GM23338 (cell line): ENCODE results near the gene CLEC12A. TPM values are rescaled to one million over a fixed set of nuclear protein-coding genes. Genes with fewer than 3 reads are reported as not detected.

Experiments used
- ATAC-seq: fragments of 200-7000 bp; cut with Tn5 transposase; 3 replicates; pipeline ENCODE4 v1.9.1; 2020
- DNase-seq: peaks from one replicate; pipeline ENCODE4 v3.0.0-alpha.2; 2015; ENCODE audit warnings: low spot score
- H2AFZ ChIP-seq: fragments of 200-600 bp; sonication (generic); 2 replicates; pipeline ENCODE4 v1.8.0; 2016; ENCODE audit warnings: antibody characterized with exemption, mild to moderate bottlenecking, moderate library complexity
- H3F3A ChIP-seq: fragments of 200-600 bp; sonication (generic); replicated peaks from 2 replicates; pipeline ENCODE4 v1.8.0; 2017; ENCODE audit warnings: antibody characterized with exemption, mixed run types, low read depth
- H3K27ac ChIP-seq: fragments of 200-600 bp; sonication (generic); 2 replicates; pipeline ENCODE4 v1.6.1; 2016; ENCODE audit warnings: low read depth
- H3K27me3 ChIP-seq: fragments of 200-600 bp; sonication (generic); 2 replicates; pipeline ENCODE4 v1.8.0; 2016; ENCODE audit warnings: mild to moderate bottlenecking, mixed run types, moderate library complexity; ENCODE audit not compliant: insufficient read depth
- H3K36me3 ChIP-seq: fragments of 200-600 bp; sonication (generic); 2 replicates; pipeline ENCODE4 v1.8.0; 2016; ENCODE audit warnings: mild to moderate bottlenecking; ENCODE audit not compliant: insufficient read depth
- H3K4me1 ChIP-seq: fragments of 200-600 bp; sonication (generic); 2 replicates; pipeline ENCODE4 v1.8.0; 2016; ENCODE audit warnings: mild to moderate bottlenecking, moderate library complexity; ENCODE audit not compliant: insufficient read depth
- H3K4me2 ChIP-seq: fragments of 200-600 bp; sonication (generic); 2 replicates; pipeline ENCODE4 v1.7.1; 2017; ENCODE audit warnings: mixed run types
- H3K4me3 ChIP-seq: fragments of 200-600 bp; sonication (generic); 2 replicates; pipeline ENCODE4 v1.6.1; 2016; ENCODE audit warnings: mixed run types
- H3K79me2 ChIP-seq: fragments of 200-600 bp; sonication (generic); replicated peaks from 2 replicates; pipeline ENCODE4 v1.8.0; 2017; ENCODE audit warnings: mild to moderate bottlenecking; ENCODE audit not compliant: insufficient read depth
- H3K9me2 ChIP-seq: fragments of 200-600 bp; sonication (generic); 2 replicates; pipeline ENCODE4 v1.8.0; 2017; ENCODE audit not compliant: insufficient read depth
- H4K20me1 ChIP-seq: fragments of 200-600 bp; sonication (generic); replicated peaks from 2 replicates; pipeline ENCODE4 v1.8.0; 2017; ENCODE audit warnings: mild to moderate bottlenecking; ENCODE audit not compliant: insufficient read depth
- H3K27ac Mint-ChIP-seq: 2 replicates; pipeline ENCODE4 v1.8.0; 2020; ENCODE audit warnings: inconsistent platforms, mild to moderate bottlenecking, moderate library complexity, mixed read lengths
- H3K27me3 Mint-ChIP-seq: 3 replicates; pipeline ENCODE4 v1.8.0; 2022; ENCODE audit warnings: low read depth, mild to moderate bottlenecking, moderate library complexity, mixed read lengths, inconsistent platforms; ENCODE audit not compliant: insufficient read depth, poor library complexity
- H3K36me3 Mint-ChIP-seq: 3 replicates; pipeline ENCODE4 v1.8.0; 2021; ENCODE audit warnings: low read depth, mild to moderate bottlenecking, inconsistent platforms, moderate library complexity, mixed read lengths
- H3K4me1 Mint-ChIP-seq: 3 replicates; pipeline ENCODE4 v1.8.0; 2020; ENCODE audit warnings: mild to moderate bottlenecking, inconsistent platforms, mixed read lengths
- H3K4me3 Mint-ChIP-seq: 3 replicates; pipeline ENCODE4 v1.8.0; 2021; ENCODE audit warnings: moderate library complexity, mild to moderate bottlenecking, inconsistent platforms, mixed read lengths
- H3K9me3 Mint-ChIP-seq: 3 replicates; pipeline ENCODE4 v1.8.0; 2020; ENCODE audit warnings: moderate library complexity, mild to moderate bottlenecking, inconsistent platforms, mixed read lengths
- CREB1 ChIP-seq: fragments of 250-450 bp; sonication (Bioruptor Pico); IDR thresholded peaks from 2 replicates; pipeline ENCODE4 v1.5.0; 2020; ENCODE audit warnings: low read depth, mild to moderate bottlenecking, moderate library complexity
- EZH2 ChIP-seq: fragments of 200-600 bp; sonication (generic); IDR thresholded peaks from one replicate; pipeline ENCODE4 v1.8.0; 2017; ENCODE audit warnings: antibody characterized with exemption, mild to moderate bottlenecking, low read depth; ENCODE audit not compliant: unreplicated experiment
- EZH2phosphoT487 ChIP-seq: fragments of 200-600 bp; sonication (generic); IDR thresholded peaks from one replicate; pipeline ENCODE4 v1.8.1; 2018; ENCODE audit warnings: antibody characterized with exemption; ENCODE audit not compliant: unreplicated experiment
- JUNB ChIP-seq: IDR thresholded peaks from one replicate; pipeline ENCODE4 v1.6.1; 2016; ENCODE audit warnings: antibody characterized with exemption; ENCODE audit not compliant: unreplicated experiment
- NANOG ChIP-seq: IDR thresholded peaks from 2 replicates; pipeline ENCODE4 v1.6.1; 2016; ENCODE audit warnings: antibody characterized with exemption, borderline replicate concordance
- POLR2AphosphoS5 ChIP-seq: IDR thresholded peaks from 2 replicates; pipeline ENCODE4 v1.6.1; 2016; ENCODE audit warnings: antibody characterized with exemption, low read depth
- STAT1 ChIP-seq: IDR thresholded peaks from one replicate; pipeline ENCODE4 v1.6.1; 2016; ENCODE audit warnings: antibody characterized with exemption; ENCODE audit not compliant: unreplicated experiment
- ZNF114 ChIP-seq: fragments of 250-450 bp; sonication (Bioruptor Pico); IDR thresholded peaks from 2 replicates; pipeline ENCODE4 v1.5.0; 2020; ENCODE audit warnings: mild to moderate bottlenecking, moderate library complexity
- ZNF331 ChIP-seq: fragments of 250-450 bp; sonication (Bioruptor Pico); IDR thresholded peaks from 2 replicates; pipeline ENCODE4 v1.5.0; 2020; ENCODE audit warnings: low read depth, mild to moderate bottlenecking, moderate library complexity
- polyA plus RNA-seq: library from polyadenylated mRNA; unstranded; fragments of >200 nt; fragmentation: Nextera tagmentation; extraction: Ambion mirVana; gene quantifications from 2 replicates; pipeline ENCODE4 v1.2.1, GENCODE V29; 2016
- total RNA-seq: library from RNA; depleted of rRNA; stranded (reverse); fragments of >200 nt; shearing (Covaris generic); gene quantifications from 2 replicates; pipeline ENCODE4 v1.2.3, GENCODE V29; 2014
- TF ChIP-seq, protein P1 (sequence below): IDR thresholded peaks from 2 replicates; pipeline ENCODE4 v1.6.1; 2016; ENCODE audit warnings: antibody characterized with exemption
- TF ChIP-seq, protein P2 (sequence below), 2 experiments: fragments of 200-600 bp in 1 of 2; sonication (generic) in 1 of 2; conservative IDR thresholded peaks; 2 replicates each; pipeline versions ENCODE4 v1.5.1 to v1.6.1; 2016 to 2017; ENCODE audit warnings: antibody characterized with exemption in 2 of 2, low read depth in 2 of 2, mild to moderate bottlenecking in 2 of 2, moderate library complexity in 1 of 2
- TF ChIP-seq, protein P3 (sequence below): fragments of 250-450 bp; sonication (Bioruptor Pico); IDR thresholded peaks from 2 replicates; pipeline ENCODE4 v1.5.0; 2020; ENCODE audit warnings: mild to moderate bottlenecking, moderate library complexity
- TF ChIP-seq, protein P4 (sequence below): IDR thresholded peaks from one replicate; pipeline ENCODE4 v1.6.1; 2018; ENCODE audit warnings: antibody characterized with exemption; ENCODE audit not compliant: unreplicated experiment

Gene CLEC12A
- total and polyA plus RNA-seq, 2 experiments from 2014 or later, result not detected

DNA sequence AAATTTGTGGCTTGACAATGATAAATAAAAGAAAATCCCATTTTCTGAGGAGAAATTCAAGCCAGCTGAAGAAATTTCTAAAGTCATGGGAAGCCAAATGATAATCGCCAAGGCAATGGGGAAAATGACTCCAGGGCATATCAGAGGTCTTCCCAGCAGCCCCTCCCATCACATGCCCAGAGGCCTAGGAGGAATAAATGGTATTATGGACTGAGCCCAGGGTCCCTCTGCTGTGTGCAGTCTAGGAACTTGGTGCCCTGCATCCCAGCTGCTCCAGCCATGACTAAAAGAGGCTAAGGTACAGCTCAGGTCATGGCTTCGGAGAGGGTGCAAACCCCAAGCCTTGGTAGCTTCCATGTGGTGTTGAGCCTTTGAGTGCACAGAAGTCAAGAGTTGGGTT lies 4.4 kb downstream of the CLEC12A start:
- no peak overlapping the region for H3K27ac ChIP-seq
- ATAC-seq (no peak), DNase-seq (no peak)
- no peak overlapping the region for H2AFZ ChIP-seq
- H3K4me3 ChIP-seq, result no peak overlapping the region
- no peaks in the 10 kb centered on the region for H3K36me3 ChIP-seq
- no peaks in the 10 kb centered on the region; the same call in 2 of the 3 replicates for H3K4me1 Mint-ChIP-seq
- H3F3A ChIP-seq, result no peaks in the 10 kb centered on the region
- no peaks in the 10 kb centered on the region for H3K9me2 ChIP-seq
- TF ChIP-seq EZH2phosphoT487 (no peak), ZNF331 (CRISPR knock-in tag) (no peak), CREB1 (no peak), JUNB (no peak), STAT1 (no peak), NANOG (no peak), POLR2AphosphoS5 (no peak), EZH2 (no peak), ZNF114 (CRISPR knock-in tag) (no peak)
- TF ChIP-seq, protein P1, sequence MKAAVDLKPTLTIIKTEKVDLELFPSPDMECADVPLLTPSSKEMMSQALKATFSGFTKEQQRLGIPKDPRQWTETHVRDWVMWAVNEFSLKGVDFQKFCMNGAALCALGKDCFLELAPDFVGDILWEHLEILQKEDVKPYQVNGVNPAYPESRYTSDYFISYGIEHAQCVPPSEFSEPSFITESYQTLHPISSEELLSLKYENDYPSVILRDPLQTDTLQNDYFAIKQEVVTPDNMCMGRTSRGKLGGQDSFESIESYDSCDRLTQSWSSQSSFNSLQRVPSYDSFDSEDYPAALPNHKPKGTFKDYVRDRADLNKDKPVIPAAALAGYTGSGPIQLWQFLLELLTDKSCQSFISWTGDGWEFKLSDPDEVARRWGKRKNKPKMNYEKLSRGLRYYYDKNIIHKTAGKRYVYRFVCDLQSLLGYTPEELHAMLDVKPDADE, result no peak
- TF ChIP-seq, protein P2, sequence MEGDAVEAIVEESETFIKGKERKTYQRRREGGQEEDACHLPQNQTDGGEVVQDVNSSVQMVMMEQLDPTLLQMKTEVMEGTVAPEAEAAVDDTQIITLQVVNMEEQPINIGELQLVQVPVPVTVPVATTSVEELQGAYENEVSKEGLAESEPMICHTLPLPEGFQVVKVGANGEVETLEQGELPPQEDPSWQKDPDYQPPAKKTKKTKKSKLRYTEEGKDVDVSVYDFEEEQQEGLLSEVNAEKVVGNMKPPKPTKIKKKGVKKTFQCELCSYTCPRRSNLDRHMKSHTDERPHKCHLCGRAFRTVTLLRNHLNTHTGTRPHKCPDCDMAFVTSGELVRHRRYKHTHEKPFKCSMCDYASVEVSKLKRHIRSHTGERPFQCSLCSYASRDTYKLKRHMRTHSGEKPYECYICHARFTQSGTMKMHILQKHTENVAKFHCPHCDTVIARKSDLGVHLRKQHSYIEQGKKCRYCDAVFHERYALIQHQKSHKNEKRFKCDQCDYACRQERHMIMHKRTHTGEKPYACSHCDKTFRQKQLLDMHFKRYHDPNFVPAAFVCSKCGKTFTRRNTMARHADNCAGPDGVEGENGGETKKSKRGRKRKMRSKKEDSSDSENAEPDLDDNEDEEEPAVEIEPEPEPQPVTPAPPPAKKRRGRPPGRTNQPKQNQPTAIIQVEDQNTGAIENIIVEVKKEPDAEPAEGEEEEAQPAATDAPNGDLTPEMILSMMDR (conservative IDR thresholded peaks at IDR 0.05; ENCODE audit: low read depth in 2 of 2), result no peak
- TF ChIP-seq, protein P3, sequence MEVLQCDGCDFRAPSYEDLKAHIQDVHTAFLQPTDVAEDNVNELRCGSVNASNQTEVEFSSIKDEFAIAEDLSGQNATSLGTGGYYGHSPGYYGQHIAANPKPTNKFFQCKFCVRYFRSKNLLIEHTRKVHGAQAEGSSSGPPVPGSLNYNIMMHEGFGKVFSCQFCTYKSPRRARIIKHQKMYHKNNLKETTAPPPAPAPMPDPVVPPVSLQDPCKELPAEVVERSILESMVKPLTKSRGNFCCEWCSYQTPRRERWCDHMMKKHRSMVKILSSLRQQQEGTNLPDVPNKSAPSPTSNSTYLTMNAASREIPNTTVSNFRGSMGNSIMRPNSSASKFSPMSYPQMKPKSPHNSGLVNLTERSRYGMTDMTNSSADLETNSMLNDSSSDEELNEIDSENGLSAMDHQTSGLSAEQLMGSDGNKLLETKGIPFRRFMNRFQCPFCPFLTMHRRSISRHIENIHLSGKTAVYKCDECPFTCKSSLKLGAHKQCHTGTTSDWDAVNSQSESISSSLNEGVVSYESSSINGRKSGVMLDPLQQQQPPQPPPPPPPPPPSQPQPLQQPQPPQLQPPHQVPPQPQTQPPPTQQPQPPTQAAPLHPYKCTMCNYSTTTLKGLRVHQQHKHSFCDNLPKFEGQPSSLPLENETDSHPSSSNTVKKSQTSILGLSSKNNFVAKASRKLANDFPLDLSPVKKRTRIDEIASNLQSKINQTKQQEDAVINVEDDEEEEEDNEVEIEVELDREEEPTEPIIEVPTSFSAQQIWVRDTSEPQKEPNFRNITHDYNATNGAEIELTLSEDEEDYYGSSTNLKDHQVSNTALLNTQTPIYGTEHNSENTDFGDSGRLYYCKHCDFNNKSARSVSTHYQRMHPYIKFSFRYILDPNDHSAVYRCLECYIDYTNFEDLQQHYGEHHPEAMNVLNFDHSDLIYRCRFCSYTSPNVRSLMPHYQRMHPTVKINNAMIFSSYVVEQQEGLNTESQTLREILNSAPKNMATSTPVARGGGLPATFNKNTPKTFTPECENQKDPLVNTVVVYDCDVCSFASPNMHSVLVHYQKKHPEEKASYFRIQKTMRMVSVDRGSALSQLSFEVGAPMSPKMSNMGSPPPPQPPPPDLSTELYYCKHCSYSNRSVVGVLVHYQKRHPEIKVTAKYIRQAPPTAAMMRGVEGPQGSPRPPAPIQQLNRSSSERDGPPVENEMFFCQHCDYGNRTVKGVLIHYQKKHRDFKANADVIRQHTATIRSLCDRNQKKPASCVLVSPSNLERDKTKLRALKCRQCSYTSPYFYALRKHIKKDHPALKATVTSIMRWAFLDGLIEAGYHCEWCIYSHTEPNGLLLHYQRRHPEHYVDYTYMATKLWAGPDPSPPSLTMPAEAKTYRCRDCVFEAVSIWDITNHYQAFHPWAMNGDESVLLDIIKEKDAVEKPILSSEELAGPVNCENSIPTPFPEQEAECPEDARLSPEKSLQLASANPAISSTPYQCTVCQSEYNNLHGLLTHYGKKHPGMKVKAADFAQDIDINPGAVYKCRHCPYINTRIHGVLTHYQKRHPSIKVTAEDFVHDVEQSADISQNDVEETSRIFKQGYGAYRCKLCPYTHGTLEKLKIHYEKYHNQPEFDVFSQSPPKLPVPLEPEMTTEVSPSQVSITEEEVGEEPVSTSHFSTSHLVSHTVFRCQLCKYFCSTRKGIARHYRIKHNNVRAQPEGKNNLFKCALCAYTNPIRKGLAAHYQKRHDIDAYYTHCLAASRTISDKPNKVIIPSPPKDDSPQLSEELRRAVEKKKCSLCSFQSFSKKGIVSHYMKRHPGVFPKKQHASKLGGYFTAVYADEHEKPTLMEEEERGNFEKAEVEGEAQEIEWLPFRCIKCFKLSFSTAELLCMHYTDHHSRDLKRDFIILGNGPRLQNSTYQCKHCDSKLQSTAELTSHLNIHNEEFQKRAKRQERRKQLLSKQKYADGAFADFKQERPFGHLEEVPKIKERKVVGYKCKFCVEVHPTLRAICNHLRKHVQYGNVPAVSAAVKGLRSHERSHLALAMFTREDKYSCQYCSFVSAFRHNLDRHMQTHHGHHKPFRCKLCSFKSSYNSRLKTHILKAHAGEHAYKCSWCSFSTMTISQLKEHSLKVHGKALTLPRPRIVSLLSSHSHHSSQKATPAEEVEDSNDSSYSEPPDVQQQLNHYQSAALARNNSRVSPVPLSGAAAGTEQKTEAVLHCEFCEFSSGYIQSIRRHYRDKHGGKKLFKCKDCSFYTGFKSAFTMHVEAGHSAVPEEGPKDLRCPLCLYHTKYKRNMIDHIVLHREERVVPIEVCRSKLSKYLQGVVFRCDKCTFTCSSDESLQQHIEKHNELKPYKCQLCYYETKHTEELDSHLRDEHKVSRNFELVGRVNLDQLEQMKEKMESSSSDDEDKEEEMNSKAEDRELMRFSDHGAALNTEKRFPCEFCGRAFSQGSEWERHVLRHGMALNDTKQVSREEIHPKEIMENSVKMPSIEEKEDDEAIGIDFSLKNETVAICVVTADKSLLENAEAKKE (CRISPR knock-in tag), result no peak
- TF ChIP-seq, protein P4, sequence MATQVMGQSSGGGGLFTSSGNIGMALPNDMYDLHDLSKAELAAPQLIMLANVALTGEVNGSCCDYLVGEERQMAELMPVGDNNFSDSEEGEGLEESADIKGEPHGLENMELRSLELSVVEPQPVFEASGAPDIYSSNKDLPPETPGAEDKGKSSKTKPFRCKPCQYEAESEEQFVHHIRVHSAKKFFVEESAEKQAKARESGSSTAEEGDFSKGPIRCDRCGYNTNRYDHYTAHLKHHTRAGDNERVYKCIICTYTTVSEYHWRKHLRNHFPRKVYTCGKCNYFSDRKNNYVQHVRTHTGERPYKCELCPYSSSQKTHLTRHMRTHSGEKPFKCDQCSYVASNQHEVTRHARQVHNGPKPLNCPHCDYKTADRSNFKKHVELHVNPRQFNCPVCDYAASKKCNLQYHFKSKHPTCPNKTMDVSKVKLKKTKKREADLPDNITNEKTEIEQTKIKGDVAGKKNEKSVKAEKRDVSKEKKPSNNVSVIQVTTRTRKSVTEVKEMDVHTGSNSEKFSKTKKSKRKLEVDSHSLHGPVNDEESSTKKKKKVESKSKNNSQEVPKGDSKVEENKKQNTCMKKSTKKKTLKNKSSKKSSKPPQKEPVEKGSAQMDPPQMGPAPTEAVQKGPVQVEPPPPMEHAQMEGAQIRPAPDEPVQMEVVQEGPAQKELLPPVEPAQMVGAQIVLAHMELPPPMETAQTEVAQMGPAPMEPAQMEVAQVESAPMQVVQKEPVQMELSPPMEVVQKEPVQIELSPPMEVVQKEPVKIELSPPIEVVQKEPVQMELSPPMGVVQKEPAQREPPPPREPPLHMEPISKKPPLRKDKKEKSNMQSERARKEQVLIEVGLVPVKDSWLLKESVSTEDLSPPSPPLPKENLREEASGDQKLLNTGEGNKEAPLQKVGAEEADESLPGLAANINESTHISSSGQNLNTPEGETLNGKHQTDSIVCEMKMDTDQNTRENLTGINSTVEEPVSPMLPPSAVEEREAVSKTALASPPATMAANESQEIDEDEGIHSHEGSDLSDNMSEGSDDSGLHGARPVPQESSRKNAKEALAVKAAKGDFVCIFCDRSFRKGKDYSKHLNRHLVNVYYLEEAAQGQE, result no peak
- no peak overlapping the region for H3K4me3 Mint-ChIP-seq
- no peaks in the 10 kb centered on the region for H3K79me2 ChIP-seq
- peaks cover 21% of the 10 kb centered on the region for H3K36me3 Mint-ChIP-seq
- H3K27me3 ChIP-seq, result no peaks in the 10 kb centered on the region
- no peak overlapping the region for H3K27ac Mint-ChIP-seq
- H3K27me3 Mint-ChIP-seq, result no peaks in the 10 kb centered on the region
- H3K9me3 Mint-ChIP-seq, result peaks cover 27% of the 10 kb centered on the region
- no peaks in the 10 kb centered on the region for H4K20me1 ChIP-seq
- H3K4me2 ChIP-seq, result no peak overlapping the region
- H3K4me1 ChIP-seq, result no peaks in the 10 kb centered on the region; the same call in 1 of the 2 replicates
